ENCODE data around the gene TTLL3.

The TTLL3 gene

DNA sequence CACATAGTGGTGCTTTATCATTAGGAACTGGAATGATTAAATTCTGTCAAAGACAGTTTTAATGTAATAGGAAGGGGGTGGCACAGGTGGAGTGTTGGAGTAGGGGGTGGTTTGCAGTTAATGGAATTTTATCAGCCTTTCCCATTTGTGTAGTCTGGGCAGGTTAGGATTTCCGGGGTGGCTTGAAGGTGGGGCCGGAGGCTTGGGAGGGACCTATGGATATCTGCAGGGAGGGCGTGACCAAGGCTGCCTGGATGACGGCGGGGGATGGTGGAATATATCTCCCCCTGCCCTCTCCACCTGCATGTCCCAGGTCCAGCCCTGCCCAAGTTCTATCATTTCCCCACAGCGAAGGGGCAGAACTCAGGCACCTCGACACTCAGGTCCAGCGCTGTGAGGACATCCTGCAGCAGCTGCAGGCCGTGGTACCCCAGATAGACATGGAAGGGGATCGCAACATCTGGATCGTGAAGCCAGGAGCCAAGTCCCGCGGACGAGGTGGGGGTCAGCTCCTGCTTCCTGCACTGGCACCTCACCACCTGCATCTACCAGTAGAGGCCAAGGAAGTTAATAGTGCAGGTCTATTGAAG is 15.5 kb downstream of the TTLL3 start:
- H3K27ac ChIP-seq (ENCODE audit: low read depth, low read length), result no peak overlapping the region
- no peaks in the 10 kb centered on the region for H3K79me2 ChIP-seq (ENCODE audit: control insufficient read depth, insufficient read depth, low read length, unreplicated experiment)
- no peaks in the 10 kb centered on the region for H3K27me3 ChIP-seq (ENCODE audit: insufficient read depth, low read length)
- H2AFZ ChIP-seq (ENCODE audit: low read length, unreplicated experiment), result no peak overlapping the region
- H3K4me1 ChIP-seq (ENCODE audit: control insufficient read depth, insufficient read depth, low read length, unreplicated experiment), result no peaks in the 10 kb centered on the region
- H3K4me3 ChIP-seq (ENCODE audit: low read depth, low read length), result no peak overlapping the region
- peaks cover 6% of the 10 kb centered on the region; the same call in 1 of the 2 replicates for H3K36me3 ChIP-seq (ENCODE audit: insufficient read depth, low read length)

DNA sequence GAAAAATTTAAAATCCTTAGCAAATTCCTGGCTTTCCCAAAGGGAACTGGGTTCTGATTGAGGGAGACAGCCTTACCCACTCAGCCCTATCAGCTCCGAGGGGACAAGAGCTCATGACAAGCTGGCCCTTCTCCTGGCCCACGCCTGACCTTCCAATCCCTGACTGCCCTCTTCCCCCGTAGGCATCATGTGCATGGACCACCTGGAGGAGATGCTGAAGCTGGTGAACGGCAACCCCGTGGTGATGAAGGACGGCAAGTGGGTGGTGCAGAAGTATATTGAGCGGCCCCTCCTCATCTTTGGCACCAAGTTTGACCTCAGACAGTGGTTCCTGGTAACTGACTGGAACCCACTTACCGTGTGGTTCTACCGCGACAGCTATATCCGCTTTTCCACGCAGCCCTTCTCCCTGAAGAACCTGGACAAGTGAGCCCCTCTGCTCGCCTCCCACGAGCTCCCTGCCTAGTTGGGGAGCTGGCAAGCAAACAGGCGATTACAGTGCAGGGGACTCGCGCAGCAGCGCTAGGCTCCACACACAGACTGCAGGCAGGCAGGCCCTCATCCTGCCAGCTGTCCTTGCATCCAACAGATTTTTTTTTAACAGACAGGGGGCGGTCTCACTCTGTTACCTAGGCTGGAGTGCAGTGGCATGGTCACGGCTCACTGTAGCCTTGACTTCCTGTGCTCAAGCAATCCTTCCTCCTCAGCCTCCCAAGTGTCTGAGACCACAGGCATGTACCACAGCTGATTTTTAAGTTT is 16.9 kb downstream of the TTLL3 start:
- Histone ChIP-seq H3K4me3 (ENCODE audit: low read depth, low read length) (no peak overlapping the region), H3K27ac (ENCODE audit: low read depth, low read length) (no peak overlapping the region), H3K36me3 (ENCODE audit: insufficient read depth, low read length) (peaks cover 6% of the 10 kb centered on the region; the same call in 1 of the 2 replicates), H3K4me1 (ENCODE audit: control insufficient read depth, insufficient read depth, low read length, unreplicated experiment) (no peaks in the 10 kb centered on the region), H3K27me3 (ENCODE audit: insufficient read depth, low read length) (no peaks in the 10 kb centered on the region), H2AFZ (ENCODE audit: low read length, unreplicated experiment) (no peak overlapping the region), H3K79me2 (ENCODE audit: control insufficient read depth, insufficient read depth, low read length, unreplicated experiment) (no peaks in the 10 kb centered on the region)

DNA sequence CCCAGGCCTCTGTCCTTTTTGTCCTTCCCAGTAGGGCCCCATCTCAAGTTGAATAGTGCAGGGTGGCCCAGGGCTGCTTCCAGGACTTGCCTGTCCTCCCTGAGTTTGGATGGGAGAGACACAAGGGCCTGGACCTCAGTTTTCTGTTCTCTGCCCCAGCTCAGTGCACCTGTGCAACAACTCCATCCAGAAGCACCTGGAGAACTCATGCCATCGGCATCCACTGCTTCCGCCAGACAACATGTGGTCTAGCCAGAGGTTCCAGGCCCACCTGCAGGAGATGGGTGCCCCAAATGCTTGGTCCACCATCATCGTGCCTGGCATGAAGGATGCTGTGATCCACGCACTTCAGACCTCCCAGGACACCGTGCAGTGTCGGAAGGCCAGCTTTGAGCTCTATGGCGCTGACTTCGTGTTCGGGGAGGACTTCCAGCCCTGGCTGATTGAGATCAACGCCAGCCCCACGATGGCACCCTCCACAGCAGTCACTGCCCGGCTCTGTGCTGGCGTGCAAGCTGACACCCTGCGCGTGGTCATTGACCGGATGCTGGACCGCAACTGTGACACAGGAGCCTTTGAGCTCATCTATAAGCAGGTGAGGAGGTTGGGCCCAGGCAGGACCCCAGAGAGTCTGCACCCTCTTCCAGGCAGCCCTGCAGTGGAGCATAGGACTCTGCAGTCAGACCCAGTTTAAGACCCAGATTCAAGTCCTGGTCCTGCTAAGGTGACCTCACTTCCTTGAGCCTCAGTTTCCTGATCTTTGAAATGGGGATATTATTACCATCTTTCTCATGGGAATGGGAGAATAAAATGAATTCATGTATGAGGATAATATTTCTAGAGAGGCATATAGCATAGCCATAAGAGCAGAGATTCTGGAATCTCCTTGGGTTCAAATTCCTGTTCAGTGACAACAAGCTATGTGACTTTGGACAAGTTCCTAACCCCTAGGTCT is 19.0 kb downstream of the TTLL3 start:
- Histone ChIP-seq H3K27me3 (ENCODE audit: insufficient read depth, low read length) (no peaks in the 10 kb centered on the region), H3K79me2 (ENCODE audit: control insufficient read depth, insufficient read depth, low read length, unreplicated experiment) (no peaks in the 10 kb centered on the region), H3K4me3 (ENCODE audit: low read depth, low read length) (no peak overlapping the region), H3K4me1 (ENCODE audit: control insufficient read depth, insufficient read depth, low read length, unreplicated experiment) (no peaks in the 10 kb centered on the region), H3K36me3 (ENCODE audit: insufficient read depth, low read length) (peaks cover 6% of the 10 kb centered on the region; the same call in 1 of the 2 replicates), H3K27ac (ENCODE audit: low read depth, low read length) (no peak overlapping the region), H2AFZ (ENCODE audit: low read length, unreplicated experiment) (no peak overlapping the region)

DNA sequence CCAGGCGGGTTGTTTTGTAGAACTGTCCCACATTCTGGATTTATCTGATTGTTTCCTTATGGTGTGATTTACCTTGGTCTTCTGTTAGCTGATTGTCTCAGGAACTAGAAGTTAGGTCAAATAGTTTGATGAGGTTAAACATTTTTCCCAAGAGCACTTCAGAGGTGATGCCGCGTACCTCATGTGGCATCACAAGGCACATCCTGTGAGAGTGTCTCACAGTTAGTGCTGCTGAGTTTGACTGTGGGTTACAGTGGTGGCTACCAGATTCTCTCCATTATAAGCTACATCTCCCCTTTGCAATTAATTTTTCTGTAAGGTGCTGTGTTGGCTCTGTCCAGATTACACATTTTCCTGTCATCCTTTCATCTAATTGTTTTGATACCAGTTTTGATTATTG is 21.2 kb downstream of the TTLL3 start:
- Histone ChIP-seq H3K36me3 (ENCODE audit: insufficient read depth, low read length) (peaks cover 6% of the 10 kb centered on the region; the same call in 1 of the 2 replicates), H3K27me3 (ENCODE audit: insufficient read depth, low read length) (no peaks in the 10 kb centered on the region), H2AFZ (ENCODE audit: low read length, unreplicated experiment) (no peak overlapping the region), H3K27ac (ENCODE audit: low read depth, low read length) (no peak overlapping the region), H3K4me1 (ENCODE audit: control insufficient read depth, insufficient read depth, low read length, unreplicated experiment) (no peaks in the 10 kb centered on the region), H3K4me3 (ENCODE audit: low read depth, low read length) (no peak overlapping the region), H3K79me2 (ENCODE audit: control insufficient read depth, insufficient read depth, low read length, unreplicated experiment) (no peaks in the 10 kb centered on the region)

DNA sequence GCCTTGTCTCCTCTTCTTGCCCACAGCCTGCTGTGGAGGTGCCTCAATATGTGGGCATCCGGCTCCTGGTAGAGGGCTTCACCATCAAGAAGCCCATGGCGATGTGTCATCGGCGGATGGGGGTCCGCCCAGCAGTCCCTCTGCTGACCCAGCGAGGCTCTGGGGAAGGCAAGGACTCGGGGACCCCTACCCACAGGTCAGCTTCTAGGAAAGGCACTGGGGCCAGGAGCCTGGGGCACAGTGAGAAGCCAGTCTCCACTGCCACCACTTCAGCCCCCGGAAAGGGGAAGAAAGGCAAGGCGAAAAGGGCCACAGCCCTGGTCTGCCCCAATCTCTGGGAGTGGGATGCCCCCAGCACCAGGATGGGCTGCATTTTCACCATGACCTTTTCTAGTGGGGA is 23.0 kb downstream of the TTLL3 start:
- H2AFZ ChIP-seq (ENCODE audit: low read length, unreplicated experiment), result no peak overlapping the region
- H3K36me3 ChIP-seq (ENCODE audit: insufficient read depth, low read length), result peaks cover 6% of the 10 kb centered on the region; the same call in 1 of the 2 replicates
- H3K27ac ChIP-seq (ENCODE audit: low read depth, low read length), result no peak overlapping the region
- no peaks in the 10 kb centered on the region for H3K27me3 ChIP-seq (ENCODE audit: insufficient read depth, low read length)
- H3K4me3 ChIP-seq (ENCODE audit: low read depth, low read length), result no peak overlapping the region
- H3K4me1 ChIP-seq (ENCODE audit: control insufficient read depth, insufficient read depth, low read length, unreplicated experiment), result no peaks in the 10 kb centered on the region
- no peaks in the 10 kb centered on the region for H3K79me2 ChIP-seq (ENCODE audit: control insufficient read depth, insufficient read depth, low read length, unreplicated experiment)

DNA sequence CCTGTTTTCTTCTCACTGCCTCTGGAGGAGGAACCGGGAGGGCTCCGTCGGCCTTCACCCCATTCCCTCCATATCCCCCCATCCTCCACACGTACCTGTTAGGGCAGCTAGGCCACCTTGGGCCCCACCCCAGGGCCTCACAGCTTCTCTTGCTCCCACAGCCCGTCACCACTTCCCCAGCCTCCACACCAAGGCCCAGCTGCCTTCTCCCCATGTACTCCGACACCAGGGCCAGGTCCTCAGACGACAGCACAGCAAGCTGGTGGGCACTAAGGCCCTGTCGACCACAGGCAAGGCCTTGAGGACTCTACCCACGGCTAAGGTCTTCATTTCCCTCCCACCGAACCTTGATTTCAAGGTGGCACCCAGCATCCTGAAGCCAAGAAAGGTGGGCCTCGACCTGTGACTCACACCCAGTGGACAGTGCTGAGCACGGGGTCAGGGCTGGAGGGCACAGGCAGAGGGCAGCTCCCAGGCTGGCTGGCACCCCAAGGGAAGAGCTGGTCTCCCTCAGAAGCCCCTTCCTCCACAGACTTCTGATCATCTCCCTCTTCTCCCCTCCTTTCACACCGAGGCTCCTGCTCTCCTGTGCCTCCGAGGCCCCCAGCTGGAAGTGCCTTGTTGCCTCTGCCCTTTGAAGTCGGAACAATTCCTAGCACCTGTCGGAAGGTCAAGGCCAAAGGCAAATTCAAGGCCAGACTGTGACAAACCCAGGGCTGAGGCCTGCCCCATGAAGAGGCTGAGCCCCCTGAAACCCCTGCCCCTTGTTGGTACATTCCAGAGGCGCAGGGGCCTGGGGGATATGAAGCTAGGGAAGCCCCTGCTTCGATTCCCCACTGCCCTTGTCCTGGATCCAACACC is 24.7 kb downstream of the TTLL3 start:
- H3K4me3 ChIP-seq (ENCODE audit: low read depth, low read length), result no peak overlapping the region
- H3K27ac ChIP-seq (ENCODE audit: low read depth, low read length), result no peak overlapping the region
- H3K36me3 ChIP-seq (ENCODE audit: insufficient read depth, low read length), result no peaks in the 10 kb centered on the region
- no peak overlapping the region for H2AFZ ChIP-seq (ENCODE audit: low read length, unreplicated experiment)
- H3K4me1 ChIP-seq (ENCODE audit: control insufficient read depth, insufficient read depth, low read length, unreplicated experiment), result no peaks in the 10 kb centered on the region
- H3K79me2 ChIP-seq (ENCODE audit: control insufficient read depth, insufficient read depth, low read length, unreplicated experiment), result no peaks in the 10 kb centered on the region
- no peaks in the 10 kb centered on the region for H3K27me3 ChIP-seq (ENCODE audit: insufficient read depth, low read length)

DNA sequence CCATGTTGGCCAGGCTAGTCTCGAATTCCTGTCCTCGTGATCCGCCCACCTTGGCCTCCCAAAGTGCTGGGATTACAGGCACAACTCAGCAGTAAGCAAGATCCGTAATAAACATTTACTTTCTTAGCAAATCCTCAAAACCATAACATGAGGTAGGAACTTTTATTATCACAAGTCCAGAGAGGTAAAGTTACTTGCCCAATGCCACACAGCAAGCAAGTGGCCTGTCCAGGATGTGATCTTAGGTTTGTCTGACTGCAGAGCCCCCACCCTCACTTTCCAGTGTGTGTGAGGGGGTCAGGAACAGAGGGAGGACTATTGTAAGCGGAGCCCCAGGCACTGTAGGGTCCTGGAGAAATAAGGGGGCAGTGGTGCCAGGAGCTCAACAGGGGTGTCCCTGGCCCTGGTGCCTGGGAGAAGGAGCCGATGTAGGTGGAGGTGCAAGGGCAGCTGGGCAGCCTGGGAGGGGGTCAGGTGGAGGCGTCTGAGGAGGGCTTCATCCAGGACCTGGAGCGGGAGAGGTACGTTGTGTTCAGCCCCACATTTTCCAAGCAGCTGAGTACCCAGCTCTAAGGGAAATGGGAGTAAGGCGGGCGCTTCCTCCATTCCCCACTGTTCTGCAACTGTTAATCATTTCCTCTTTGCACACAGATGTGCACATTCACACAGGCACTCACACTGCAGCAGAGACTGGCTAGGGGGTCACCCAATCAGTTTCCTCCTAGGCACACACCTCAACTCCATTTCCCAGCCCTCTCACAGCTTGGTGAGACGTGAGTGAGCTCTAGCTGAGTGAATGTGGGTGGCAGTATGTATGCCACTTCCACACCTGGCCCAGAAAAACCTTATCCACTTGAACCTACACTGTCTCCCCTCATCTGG is 27.9 kb downstream of the TTLL3 start:
- Histone ChIP-seq H3K36me3 (ENCODE audit: insufficient read depth, low read length) (no peaks in the 10 kb centered on the region), H3K27me3 (ENCODE audit: insufficient read depth, low read length) (no peaks in the 10 kb centered on the region), H3K4me1 (ENCODE audit: control insufficient read depth, insufficient read depth, low read length, unreplicated experiment) (peaks cover 6% of the 10 kb centered on the region), H3K27ac (ENCODE audit: low read depth, low read length) (no peak overlapping the region), H3K79me2 (ENCODE audit: control insufficient read depth, insufficient read depth, low read length, unreplicated experiment) (peaks cover 6% of the 10 kb centered on the region), H2AFZ (ENCODE audit: low read length, unreplicated experiment) (no peak overlapping the region), H3K4me3 (ENCODE audit: low read depth, low read length) (no peak overlapping the region)

DNA sequence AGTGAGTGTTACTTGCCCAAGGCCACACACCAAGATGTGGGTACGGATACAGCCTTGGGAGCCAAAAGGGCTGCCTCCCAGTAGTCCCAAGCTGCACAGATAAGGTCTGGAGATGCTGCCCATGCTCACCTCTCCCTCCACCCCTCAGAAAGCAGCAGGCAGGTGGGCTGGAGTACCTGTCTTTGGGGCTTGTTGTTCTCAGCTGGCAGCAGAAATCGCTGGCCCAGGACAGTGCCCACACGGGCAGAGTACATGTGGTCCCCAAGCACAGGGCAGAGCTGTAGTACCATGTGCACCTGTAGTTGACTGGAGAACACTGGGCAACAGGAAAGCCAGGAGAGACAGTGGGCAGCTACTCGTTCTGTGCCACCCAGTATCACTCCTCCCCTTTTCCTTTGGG is 28.8 kb downstream of the TTLL3 start:
- Histone ChIP-seq H3K36me3 (ENCODE audit: insufficient read depth, low read length) (no peaks in the 10 kb centered on the region), H3K4me3 (ENCODE audit: low read depth, low read length) (no peak overlapping the region), H3K27ac (ENCODE audit: low read depth, low read length) (no peak overlapping the region), H3K4me1 (ENCODE audit: control insufficient read depth, insufficient read depth, low read length, unreplicated experiment) (peaks cover 6% of the 10 kb centered on the region), H3K79me2 (ENCODE audit: control insufficient read depth, insufficient read depth, low read length, unreplicated experiment) (peaks cover 10% of the 10 kb centered on the region), H2AFZ (ENCODE audit: low read length, unreplicated experiment) (no peak overlapping the region), H3K27me3 (ENCODE audit: insufficient read depth, low read length) (no peaks in the 10 kb centered on the region)

DNA sequence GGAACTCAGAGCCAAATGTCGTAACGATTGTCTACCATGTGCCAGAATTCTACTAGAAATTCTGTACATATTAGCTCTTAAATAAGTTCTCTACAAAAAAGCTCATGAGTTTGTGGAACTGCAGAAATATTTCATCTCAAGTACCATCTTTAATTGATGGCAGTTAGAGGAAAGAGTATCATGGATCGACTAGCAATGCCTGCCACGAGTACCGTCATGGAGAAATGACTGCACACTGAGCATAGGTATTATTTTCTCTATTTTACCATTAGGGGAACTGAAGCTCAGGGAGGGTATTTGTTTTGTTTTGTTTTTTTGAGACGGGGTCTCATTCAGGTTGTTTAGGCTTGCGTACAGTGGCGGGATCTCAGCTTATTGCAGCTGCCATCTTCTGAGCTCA is 31.0 kb downstream of the TTLL3 start:
- peaks cover 10% of the 10 kb centered on the region for H3K79me2 ChIP-seq (ENCODE audit: control insufficient read depth, insufficient read depth, low read length, unreplicated experiment)
- no peaks in the 10 kb centered on the region for H3K27me3 ChIP-seq (ENCODE audit: insufficient read depth, low read length)
- H3K36me3 ChIP-seq (ENCODE audit: insufficient read depth, low read length), result no peaks in the 10 kb centered on the region
- no peak overlapping the region for H2AFZ ChIP-seq (ENCODE audit: low read length, unreplicated experiment)
- no peak overlapping the region for H3K4me3 ChIP-seq (ENCODE audit: low read depth, low read length)
- H3K27ac ChIP-seq (ENCODE audit: low read depth, low read length), result no peak overlapping the region
- H3K4me1 ChIP-seq (ENCODE audit: control insufficient read depth, insufficient read depth, low read length, unreplicated experiment), result peaks cover 10% of the 10 kb centered on the region
